GM19372 (cell line): ENCODE measurements around the gene LATS2.

Source experiments
- ATAC-seq: cut with Tn5 transposase; IDR thresholded peaks from one replicate; pipeline ENCODE4 v1.9.1; 2021; ENCODE audit warnings: mild to moderate bottlenecking, low read depth, moderate library complexity; ENCODE audit not compliant: unreplicated experiment

LATS2 gene

DNA sequence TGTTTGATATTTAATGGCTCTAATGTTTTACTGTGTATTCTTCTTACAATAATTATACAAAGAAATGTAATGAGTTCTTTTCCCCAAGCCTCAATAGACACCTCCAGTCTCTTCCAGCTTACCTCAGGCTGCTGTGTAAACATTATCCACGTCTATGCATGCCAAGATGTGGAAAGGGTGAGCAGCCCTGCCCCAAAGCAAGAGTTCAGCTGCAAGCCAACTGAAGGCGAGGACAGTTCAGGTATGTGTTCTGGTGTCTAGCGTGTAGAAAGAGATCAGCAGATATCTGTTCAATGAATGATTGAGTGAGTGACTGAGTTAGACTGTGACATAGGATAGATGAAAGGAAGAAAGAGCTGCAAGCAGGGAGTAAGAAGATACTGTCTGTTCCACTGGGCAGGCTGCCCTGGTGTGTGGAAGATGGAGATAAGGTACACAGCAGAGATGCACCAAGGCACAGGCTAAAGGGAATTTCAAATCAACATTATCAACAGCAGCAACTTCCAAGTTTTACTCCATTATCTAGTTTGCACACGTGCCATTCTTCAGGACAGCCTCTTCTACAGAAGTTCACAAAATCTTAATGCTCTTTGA is 66.0 kb downstream of the LATS2 start:
- no peak for ATAC-seq

DNA sequence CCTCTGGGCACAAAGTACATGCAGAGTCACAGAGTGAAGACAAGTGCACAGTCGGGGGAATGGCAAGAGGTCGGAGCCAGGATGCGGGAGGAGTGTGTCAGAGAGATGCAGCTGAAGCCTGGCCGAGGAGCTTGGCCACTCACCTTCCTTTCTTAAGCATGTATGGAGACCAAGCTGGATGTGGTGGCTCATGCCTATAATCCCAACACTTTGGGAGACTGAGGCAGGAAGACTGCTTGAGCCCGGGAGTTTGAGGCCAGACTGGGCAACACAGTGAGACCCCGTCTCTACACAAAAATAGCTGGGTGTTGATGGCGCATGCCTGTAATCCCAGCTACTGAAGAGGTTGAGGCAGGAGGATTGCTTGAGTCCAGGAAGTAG is 67.0 kb downstream of the LATS2 start:
- no peak for ATAC-seq

DNA sequence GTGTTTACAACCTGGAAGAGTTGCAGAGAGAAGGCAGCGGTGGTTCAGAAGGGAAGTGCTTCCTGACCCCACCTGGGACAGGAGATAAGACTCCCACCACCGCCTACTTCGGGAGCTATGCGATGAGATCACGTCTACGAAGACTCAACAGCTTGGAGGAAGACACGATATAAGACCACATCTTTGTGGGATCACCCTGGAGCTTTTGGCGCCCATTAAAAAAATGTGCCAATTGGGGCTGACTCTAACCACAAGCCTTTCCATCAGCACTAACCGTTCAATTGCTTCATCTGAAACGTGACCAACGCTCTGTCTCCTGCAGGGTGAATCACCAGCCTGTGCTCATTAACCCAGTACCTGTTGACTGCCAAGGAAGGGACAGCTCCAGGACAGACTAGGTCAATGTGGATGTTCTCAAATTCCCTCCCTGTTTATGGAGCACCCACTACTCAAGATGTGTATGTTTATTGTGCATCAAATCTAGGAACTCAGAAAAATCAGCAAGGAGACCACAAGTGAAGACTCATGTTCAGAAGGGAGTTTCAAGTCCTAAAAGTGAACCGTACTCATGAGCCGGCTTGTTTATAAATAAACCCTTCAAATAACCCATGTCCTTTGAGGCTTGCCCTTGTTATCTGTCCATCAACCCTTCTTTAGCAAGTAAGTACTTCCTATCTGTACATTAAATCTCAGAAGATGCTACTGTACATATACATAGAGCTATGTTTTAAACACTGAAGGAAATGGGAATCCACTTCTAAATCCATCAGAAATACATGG is 67.5 kb downstream of the LATS2 start:
- ATAC-seq = no peak

DNA sequence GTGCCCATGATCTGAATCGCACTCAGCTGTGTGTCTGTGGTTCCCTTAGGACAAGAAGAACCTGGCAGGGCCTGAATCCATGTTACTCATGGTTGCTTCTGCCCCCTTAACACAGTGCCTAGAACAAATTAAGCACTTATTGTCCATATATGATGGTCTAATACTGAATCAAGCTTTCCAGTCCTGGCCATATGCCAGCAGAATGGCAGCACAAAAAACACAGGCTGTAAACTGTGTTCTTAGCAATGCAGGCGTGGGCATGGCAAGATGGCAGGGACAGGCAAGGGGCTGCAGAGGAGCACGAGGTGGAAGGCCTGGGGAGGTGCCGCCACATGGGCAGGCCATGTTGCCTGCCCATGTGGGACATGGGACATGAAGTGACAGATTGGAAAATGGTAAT is 68.2 kb downstream of the LATS2 start:
- no peak for ATAC-seq

DNA sequence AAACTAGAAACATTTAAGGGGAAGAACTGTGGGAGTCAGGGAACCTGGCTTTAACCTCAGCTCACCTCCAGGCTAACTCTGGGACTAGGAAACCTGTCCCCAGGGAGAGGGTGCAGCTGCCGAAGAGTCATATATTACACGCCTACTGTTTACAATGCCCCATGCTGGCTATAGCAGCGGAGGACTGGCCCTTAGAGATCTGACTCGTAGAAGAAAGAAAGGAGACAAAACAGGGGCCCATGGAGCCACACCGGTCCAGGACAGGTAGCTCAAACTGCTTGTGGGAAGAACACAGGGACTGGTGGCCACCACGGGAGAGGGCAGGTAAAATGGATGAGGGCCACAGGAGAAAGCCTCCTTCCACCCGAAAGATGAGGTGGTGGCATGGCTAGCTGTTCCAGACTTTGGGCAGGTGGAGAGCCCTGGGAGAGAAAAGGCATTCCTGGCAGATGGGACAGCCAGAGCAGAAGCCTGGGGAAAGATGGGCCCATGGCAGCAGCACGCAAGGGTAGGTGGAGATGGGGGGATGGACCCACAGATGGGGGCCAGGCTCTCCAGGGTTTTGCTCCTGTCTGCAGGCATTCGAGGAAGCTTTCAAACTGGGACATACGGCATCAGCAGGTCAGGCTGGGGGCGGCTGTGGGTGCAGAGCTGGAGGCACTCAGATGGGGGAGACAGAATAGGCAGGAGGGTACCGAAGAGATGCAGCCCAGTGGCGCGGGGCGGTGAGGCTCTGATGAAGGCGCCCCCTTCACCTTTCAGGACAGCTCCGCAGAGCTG is 69.5 kb downstream of the LATS2 start:
- no peak for ATAC-seq

DNA sequence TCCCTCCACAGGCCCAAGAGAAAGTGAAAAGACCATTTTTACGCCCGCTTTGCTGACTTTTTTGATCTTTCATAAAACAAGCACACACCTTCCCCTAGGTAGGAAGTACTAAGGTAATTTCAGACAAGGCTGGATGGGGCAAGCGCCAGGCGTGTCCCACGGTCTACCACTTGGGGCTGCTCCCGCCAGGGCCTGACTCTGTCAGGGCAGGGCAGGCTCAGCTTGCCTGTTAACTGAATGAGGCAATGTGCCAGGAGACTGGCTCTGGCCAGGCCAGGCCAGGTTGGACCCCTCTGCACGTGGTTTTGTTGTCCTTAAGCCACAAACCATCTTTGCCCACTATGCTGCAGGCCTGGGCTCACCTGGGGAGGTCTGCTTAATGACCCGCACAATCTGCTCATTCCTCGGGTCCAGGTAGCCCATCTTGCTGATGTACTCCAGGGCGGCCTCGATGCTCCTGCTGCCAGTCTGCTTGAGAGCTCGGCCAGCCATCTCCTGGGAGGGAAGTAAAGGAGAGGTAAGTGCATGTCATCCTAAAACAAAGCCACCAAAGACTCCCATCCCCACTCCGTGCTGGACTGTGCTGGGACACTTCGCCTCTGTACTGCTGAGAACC is 70.4 kb downstream of the LATS2 start:
- ATAC-seq = no peak

DNA sequence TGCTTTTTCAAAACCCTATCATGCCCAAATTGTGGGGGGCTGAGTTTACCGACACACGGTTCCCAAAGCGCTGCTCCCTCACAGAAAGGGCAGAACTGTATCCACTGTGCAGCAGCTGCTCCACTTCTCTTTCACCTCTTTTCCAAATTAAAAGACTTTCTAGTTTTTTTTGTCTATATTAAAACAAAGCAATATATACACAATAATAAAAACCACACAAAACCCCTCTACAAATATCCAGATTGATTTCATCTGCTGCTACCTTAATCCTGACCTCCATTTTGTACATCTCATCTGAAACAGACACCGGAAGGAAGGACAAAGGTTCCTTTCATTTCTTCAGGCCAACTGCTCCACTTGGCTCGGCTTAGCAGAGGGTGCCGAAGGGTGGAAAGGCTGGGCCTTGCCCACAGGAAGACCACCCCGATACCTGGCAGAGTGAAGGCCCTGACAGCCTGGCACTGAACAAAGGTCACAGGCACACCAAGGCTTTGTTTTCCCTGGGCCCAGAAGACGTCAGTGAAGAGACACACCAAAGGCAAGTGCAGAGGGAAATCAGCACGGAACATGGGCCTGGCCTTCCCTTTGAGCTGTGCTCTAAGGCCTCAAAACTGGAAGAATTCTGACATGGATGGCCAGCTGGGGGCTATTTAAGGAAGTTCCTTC is 71.6 kb downstream of the LATS2 start:
- no peak for ATAC-seq

DNA sequence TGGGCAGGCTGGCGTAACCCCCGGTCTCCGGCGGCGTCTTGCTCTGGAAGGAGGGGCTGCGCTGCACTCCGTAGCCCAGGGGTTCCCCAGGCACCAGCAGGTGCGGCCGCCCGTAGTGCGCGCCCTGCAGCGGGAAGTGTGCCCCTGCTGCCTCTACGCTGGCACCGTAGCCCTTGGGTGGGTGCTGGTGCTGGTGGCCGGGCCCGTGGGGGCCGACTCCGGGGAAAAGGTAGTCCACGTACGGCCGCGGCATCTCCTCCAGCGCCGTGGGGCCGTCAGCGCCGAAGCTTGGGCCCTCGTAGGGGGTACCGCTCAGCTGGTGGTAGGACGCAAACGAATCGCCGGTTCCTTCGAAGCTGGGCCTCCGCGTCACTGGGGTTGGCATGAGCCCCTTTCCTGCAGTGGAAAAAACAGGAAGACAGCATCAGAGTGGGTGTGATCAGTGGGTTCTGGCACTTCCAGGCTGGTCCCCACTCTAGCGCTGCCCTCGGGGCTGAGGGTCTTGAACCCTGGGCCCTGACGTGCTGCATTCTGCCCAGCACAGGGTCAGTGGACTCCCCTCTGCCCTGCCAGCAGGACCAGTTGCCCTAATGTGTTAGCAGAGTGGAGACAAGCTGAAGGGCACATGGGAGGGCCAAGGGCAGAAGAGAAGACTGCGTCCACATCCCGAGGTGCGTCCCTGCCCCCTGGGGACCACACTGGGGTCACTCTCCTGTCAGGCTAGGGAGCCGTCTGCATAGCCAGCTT is 72.3 kb downstream of the LATS2 start:
- no peak for ATAC-seq

DNA sequence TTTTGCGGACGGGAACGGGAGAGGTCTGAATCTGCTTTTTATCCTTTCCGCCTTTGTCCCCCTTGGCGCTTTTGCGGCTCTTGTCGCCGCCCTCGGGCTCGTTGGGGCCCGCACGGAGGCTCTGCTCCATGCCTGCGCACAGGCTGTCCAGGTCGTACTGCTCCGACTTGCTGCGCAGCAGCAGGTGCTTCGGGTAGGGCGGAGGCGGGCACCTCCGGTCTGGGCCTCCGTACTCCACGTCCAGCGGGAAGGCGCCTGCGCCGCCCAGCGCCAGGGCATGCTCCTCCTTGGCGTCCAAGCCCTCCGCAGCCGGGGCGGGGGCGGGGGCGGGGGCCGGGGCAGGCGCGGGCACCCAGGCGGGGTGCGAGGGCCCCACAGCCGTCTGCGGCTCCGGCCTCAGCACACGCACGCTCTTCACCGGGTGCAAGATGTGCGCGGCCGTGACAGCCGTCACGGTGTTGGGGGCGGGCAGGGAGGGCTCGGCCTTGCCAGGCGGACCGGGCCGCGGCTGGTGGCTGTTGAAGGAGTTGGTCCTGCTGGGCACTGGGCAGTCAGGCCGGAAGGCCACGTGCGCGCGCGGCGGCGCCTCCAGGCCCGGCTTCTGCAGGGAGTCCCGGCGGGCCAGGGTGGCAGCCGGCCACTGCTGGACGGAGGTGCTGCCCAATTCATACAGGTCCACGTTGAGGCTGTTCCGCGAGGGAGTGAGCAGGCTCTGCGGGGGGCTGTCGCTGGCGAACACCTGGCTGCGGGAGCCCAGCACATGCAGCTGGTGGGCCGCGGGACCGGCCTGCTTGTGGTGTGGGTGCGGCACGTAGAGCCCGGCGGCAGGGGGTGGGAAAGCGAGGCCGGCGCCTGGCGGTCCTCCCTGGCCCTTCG is 73.1 kb downstream of the LATS2 start:
- no peak for ATAC-seq

DNA sequence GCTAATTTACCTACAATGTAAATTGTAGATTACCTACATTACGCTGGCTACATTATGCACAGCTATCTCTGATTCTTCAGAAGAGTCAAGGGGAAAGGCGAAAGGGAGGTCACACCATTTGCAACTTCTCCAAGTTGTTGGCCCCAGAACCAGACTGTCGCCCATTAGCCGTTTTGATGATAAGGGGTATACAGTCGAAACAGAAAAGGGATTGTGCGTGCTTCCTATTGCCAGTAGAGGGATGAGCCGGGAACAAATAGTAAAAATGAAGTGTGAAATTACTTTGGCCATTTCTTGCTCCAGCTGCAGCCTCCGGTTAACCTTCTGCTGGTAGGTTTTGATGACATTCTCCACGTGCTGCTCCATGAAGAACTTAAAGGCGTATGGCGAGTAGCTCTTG is 73.8 kb downstream of the LATS2 start:
- ATAC-seq = no peak

DNA sequence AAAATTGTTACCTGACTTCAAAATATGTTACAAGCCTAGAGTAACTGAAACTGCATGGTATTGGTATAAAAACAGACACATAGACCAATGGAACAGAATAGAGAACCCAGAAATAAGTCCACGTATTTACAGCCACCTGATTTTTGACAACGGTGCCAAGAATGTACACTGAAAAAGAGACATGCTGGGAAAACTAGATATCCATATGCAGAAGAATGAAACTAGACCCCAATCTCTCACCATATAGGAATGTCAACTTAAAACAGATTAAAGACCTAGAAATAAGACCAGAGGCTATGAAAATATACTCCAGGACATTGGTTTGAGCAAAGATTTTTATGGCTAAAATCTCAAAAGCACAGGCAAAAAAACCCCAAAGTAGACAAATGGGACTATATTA is 76.5 kb downstream of the LATS2 start:
- ATAC-seq = no peak

DNA sequence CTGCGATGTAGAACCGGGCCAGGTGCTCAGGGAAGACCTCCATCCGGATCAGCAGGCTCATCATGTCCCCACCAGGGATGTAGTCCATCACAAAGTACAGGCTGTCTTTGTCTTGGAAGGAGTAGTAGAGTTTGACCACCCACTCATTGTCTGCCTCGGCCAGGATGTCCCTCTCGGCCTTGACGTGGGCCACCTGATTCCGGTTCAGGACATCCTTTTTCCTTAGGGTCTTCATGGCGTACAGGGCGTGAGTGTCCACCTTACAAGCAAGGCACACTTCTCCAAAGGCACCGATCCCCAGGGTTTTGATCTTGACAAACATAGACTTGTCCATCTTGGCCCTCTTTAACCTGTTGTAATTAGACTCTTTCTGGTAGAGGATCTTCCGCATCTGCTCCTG is 78.0 kb downstream of the LATS2 start:
- no peak for ATAC-seq

DNA sequence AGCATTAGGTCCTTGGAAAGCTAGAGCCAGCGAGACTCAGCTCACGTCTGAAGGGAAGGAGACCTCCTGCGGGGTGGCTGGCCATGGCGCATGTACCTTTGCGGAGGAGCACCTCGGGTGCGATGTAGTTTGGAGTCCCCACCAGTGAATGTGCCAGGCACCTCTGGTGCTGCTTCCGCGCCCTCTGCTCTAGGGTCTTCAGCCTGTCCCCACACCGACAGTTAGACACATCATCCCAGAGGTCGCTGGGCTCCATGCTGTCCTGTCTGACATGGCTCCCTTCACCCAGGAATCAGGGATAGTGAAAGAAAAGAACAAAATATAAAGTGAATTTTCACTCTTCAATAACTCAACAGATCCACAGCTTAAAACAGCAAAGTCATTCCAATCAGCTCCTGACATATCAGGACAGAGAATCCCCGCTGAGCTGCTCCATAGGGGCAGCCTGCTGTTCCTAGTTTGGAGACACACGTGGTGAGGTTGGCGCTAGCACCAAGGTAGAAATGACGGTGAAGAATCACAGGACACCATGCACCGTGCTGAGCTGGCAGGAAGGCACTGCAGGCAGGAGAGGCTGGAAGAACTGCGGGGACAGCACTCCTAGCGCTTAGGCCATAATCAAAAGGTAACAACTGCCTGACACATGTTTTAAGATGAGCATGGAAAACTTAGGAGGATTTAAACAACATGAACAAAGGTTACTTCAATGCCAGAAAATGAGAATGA is 79.9 kb downstream of the LATS2 start:
- ATAC-seq = no peak

DNA sequence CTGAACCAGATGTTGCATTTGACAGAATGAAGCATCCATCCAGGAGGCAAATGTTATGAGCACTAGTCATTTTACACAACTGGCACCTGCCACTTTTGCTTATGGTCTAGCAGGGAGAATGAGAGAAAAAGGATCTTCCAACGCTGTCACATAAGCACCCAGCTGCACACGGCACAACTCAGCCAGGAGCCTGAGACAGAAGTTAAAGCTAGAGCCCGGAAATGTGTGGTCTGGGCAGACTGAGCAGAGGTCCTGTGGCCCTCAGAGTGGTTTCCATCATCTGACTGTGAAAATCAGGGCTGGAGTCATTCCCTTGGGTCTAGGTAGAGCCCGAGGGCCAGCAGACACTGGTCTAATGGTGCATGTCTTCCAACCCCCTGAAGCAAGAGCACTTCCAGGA is 80.5 kb downstream of the LATS2 start:
- ATAC-seq = no peak

DNA sequence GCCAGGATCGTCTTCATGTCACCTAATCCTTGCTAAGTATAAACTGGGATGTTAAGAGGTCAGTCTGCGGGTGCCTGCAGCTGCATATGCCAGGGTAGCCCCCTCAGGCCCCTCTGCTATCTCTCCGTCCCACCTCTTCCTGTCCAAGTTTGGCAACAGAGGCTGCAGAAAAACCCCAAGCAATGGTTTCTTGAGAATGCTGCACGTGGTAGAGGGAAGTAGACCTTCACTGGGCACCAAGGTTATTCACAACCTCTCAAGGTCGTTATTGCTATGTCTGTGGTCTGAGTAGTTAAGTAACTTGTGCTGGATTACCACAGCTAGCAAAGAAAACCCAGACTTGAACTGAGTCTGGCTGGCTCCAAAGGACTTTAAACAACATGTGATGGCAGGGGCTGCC is 81.0 kb downstream of the LATS2 start:
- no peak for ATAC-seq

DNA sequence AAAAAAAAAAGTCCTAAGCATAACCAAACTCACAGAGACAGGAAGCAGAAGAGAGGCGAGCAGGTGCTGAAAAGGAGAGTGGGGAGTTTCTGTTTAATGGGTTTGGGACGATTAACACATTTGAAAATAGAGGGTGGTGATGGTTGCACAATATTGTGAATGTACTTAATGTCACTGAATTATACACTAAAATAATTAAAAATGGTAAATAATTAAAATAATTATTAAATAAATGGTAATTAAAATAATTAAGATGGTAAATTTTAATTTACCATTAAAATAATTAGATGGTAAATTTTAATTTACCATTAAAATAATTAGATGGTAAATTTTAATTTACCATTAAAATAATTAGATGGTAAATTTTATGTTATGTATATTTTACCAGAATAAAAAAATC is 84.0 kb downstream of the LATS2 start:
- no peak for ATAC-seq

DNA sequence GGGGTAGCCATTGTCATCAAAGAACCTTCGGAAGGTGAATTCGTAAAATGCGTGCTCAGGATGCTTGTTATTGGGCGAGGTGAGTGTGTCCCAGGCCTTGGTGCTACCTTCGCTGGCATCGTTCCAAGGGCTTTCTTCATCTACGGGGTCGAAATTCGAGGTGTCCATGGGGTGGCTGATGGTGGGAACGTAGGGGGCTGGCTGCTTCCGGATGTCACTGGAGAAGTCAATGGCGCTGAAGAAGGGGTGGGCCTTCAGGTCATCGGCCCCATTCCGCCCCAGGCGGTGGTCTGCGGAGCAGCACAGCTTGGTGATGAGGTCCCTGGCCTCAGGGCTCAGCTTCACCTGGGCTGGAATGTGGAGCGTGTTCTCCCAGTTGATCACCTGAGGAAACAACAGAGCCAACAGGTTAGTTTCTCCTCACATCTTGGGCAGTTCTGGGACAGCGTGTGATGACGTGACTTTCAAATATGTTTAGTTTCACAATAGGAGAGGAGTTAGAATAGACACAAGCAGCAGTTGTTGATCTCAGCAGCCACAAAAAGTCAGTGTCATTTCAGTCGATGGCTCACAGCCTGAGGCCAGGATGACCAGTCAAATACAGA is 86.3 kb downstream of the LATS2 start:
- no peak for ATAC-seq

DNA sequence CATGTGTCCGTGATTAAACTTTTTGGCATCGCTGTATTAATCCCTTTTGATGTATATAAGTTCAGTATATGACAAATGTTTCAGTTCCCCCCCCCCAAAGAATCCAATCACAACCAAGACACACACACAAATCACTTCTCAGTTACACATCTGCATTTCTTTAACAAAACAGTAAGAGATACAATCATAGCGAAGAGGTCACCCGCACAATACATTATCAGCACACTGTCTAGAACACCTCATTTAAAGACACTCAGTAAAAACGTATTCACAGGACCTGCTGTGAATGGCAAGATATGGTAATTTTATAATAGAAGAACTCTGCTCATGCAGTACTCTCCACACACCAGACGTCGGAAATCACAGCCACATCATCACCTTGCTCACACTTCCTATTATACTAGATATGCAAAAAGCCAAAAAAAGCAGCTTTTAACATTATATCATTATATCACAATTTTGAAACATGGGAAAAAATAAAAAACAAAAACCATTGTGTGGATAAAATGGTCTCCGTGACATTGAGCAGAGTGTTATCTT is 87.4 kb downstream of the LATS2 start:
- no peak for ATAC-seq
